GM18505 (cell line): ENCODE data around the gene DARS2.

Experiments used
- ATAC-seq: cut with Tn5 transposase; IDR thresholded peaks from one replicate; pipeline ENCODE4 v1.9.1; 2021; ENCODE audit not compliant: unreplicated experiment
- POLR2A ChIP-seq: IDR thresholded peaks from 4 replicates; pipeline ENCODE4 v1.6.1; 2011; ENCODE audit warnings: borderline replicate concordance; ENCODE audit not compliant: insufficient read depth, insufficient read length; ENCODE audit errors: extremely low read depth

DARS2 gene

DNA sequence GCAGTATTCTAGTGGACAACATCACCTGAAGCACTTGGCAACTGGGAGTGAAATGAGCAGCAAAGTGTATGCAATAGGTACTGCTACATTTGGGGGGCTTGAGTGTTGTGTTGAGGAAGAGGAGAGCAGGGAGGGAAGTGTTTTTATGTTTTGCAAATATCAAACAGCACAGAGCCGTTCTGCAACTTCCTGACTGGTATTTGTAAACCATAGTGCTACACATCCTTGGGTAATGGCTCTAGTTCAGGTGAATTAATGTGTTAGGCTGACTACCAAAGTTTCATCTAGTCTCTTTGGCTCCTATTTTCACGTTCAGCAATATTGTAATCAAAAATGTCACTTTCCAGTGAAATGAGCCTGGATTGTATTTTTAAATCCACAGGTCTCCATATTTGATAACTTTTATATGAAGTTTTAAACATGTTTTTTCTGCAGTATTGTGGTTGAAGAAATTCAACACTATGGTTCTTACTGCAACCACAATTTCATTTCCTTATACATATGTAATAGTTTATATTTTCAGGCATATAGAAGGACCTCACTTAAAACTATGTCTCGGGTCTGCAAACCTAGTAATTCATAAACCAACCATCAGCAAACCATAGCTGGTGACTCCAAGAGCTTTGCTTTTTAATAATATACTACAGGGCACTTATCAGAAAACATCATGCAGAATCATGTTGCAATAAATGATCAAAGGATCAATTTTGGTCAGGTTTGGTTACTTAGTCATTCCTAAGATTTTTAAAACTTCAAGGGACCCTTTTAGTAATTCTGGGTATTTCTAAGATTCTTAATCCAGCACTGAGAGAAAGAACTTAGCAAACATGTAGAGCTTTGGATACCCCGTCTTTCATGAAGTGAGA lies 62.5 kb downstream of the DARS2 start:
- TF ChIP-seq POLR2A: no peak
- ATAC-seq: no peak

DNA sequence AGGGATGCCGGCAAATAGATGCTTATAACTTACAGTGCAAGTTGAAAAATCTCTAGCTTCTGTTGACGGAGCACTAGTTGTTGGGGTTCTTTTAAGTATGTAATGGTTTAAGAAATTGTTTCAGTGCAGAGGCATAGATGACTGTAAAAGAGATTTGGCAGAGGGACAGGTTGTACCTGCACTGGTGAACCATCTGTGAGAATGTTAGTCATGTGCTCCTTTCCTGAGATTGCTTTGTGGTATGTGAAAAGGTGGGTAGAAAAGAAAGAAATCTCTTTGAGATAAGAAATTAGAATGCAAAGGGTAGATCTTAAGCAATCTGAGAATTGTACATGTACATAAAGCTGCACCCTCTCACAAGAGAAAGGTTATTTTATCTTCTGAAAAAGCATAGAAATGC lies 63.2 kb downstream of the DARS2 start:
- ATAC-seq: no peak
- TF ChIP-seq POLR2A: no peak

DNA sequence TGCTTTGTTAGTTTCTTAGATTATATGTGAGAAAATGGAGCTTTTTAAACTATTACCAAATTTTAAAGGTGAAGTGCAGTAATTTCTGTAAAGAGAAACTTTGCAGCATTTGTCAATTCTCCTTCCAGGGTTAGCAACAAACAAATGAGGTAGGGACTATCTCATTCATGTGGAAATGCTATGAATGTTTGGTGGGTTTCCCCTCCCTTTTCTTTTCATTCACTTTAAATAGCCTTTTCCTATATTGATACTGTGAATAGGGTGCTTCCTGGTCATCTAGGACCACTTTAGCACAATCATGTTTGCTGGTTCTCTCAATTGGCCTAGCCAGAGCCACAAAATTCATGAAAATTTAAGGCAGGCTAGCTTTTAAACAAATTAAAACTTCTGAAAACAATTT lies 64.3 kb downstream of the DARS2 start:
- no peak for TF ChIP-seq POLR2A
- ATAC-seq: no peak

DNA sequence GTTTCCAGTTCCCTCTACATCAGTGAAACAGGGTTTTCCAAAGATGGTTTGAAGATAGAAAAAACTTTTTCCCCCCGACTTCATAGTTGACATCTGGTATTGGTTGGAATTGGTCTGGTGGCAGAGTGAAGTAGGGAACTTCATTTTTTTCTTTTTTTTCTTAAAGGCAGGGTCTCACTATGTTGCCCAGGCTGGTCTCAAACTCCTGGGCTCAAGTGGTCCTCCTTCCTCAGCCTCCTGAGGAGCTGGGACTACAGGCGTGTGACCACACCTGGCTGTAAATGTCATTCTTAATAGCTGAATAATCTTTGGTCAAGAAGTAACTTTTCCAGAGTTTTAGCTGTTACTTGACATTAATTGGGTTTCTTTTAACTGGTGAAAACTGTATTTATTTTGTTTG lies 65.4 kb downstream of the DARS2 start:
- no peak for TF ChIP-seq POLR2A
- no peak for ATAC-seq

DNA sequence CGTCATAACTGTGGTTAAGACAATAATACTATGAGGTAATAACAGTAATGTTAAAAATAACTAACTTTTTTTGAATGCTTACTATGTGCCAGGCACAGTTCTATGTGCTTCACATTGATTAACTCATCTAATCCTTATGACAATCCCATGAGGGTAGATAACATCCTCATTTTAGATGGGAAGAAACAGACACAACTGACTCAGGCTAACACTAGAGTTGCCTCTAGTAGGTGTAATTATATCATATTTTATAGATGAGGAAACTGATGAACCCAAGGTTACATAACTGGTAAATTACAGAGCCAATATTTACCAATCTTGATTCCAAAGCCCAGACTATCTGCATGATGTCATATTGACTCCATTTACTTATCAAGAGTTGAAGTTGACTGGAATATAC lies 69.1 kb downstream of the DARS2 start:
- TF ChIP-seq POLR2A: no peak
- no peak for ATAC-seq

DNA sequence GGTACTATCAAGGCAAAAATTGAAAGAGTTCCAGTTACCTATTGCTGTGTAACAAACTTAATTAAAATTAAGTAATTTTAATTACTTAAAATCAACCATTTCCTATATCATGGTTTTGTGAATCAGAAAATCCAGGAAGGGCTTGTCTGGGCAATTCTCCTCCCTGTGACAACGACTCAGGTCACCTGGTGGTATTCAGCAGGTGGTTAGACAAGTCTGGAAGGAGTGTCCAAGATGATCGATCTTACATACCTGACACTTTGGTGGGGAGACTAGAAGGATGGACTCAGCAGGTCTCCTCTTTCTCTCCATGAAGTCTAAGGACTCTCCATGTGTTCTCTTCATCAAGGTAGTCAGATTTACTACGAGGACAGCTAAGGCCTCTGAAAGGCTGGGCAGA lies 69.7 kb downstream of the DARS2 start:
- no peak for TF ChIP-seq POLR2A
- no peak for ATAC-seq

DNA sequence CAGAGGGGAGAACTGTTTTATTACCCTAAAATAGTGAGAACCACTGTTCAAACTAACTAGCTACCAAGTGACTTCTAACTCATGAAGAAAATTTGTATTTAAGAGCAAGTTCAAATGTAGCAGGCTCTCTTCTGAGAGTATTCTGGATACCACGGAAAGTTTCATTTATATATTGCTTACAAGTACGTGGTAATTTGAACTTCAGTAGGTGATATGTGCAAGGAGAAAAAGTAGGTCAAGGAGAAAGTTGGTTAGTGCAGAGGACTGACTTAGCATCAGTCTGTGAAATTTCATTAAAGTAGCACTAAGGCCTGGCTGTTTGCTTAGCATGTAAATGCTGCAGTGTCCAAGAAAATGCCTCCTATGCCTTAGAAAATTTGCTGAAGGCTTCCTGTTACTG lies 76.0 kb downstream of the DARS2 start:
- ATAC-seq: no peak
- TF ChIP-seq POLR2A: no peak

DNA sequence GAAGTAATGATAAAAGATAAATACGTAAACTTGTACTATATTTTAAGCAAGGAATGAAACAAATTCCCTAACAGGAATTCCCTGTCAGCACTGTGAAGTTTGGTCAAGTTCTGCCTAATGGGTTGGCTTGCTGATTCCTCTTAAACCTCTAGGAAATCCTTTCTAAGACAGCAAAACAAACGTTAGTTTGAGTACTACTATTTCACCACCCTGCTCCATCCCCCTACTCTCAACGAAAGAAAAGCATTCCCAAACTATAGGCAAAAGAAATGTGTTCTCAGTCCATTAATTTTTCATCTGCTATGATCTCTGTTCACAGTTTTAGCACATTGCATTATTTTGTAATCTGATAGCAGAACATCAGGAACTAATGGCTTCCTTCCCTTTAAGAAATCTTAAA lies 76.5 kb downstream of the DARS2 start:
- ATAC-seq: no peak

DNA sequence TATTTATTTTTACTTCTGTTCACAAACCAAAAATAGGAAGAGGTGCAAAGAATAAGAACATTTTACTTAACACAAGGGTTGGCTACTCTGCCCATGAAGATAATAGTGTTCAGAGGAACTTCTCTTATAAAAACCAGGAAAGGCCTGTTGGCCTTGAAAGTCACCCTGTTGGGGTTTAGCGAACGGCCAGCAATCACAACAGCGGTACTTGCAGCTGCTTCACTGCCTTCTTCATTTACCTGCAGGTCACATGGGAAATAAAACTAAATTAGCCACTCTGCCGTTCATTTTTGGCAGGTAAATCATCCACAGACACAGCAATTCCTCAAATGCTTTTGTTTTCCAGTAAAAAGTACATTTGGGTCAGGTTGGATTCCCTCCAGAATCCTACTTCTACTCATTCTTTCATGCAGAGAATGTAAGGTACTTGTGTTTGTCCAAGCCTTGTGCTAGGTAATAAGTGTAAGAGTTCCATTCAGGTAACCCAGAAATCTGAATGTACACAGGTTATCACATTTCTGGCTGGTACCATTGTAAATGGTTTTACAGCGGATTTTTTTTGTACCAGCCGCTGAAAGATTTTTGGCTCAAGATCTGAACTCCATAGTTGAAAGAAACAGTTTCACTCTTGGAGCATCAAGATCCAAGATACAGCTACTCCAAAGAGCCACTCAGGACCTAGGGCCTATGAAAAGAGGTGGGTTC lies 79.5 kb downstream of the DARS2 start:
- ATAC-seq: no peak
- no peak for TF ChIP-seq POLR2A

More for the DNA sequence above, 76.5 kb downstream of the DARS2 start:
- no peak for TF ChIP-seq POLR2A
